GM19395 (cell line): ENCODE results near the gene PTH1R.

Experiments
- ATAC-seq: cut with Tn5 transposase; IDR thresholded peaks from one replicate; pipeline ENCODE4 v1.9.1; 2021; ENCODE audit warnings: mild to moderate bottlenecking, moderate library complexity; ENCODE audit not compliant: unreplicated experiment

Gene PTH1R

GRCh38 chr3:46849686-46850467 lies 27.6 kb upstream of the PTH1R start:
- ATAC-seq: no peak

DNA sequence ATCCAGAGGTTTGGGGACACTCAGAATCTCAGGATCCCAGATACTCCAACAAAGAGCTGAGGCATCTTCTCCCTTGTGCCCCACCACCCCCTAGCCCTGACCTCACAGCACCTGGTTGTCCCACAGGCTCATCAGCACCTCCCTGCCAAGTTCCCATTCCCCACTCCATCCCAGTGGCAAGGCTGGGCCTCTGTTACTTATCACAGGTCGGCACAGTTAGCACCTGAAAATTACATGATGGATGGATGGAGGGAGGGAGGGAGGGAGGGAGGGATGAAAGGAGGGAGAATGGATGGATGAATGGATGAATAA lies 27.1 kb upstream of the PTH1R start:
- no peak for ATAC-seq

GRCh38 chr3:46851364-46852333 lies 25.9 kb upstream of the PTH1R start:
- no peak for ATAC-seq

- ATAC-seq: no peak
Measured at GRCh38 chr3:46852334-46852720, 25.2 kb upstream of the PTH1R start.

- ATAC-seq: no peak
Measured at GRCh38 chr3:46852839-46853355, 24.6 kb upstream of the PTH1R start.

DNA sequence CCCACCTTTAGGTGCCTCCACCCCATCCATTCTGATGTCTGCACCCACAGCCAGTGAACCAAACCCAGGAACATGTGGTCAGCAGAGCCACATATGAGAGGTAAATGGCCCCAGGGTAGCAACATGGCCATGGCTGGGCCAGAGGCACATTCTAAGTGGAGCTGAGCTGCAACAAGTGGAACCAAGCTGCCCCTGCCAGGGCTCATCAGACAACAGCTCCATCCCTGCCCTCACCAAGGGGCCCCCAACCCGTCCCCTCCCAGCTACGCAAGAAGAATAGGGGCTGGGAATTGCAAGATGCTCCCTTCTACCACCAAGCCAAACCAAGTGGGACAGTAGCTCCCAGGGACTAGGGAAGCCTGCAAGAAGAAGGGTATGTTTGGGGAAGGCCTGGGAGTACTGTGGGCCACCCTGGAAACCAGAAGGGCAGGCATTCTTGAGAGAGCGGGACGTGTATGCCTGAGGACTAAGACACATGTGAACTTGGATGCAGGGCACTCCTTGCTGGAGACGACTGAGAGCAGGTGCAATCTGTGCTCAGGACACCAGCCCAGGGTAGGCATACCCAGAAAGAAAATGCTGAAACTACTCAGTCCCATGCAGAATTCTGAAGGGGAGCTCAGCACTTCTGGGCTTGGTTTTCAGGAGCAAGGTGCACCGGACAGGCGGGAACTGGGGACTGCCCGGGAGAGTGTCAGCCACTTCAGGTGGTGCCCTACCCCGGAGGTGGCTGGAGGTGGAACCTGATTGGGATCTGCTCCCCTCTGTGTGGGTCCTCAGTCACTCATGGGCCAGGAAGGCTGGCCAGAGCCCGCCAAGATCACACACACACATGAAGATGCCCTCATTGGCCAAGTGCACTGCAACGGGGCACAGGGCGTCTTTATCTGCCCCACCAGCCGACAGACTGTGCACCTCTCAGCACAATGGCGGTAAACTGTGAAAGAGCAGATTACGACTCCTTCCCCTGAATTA lies 23.8 kb upstream of the PTH1R start:
- no peak for ATAC-seq

GRCh38 chr3:46854555-46854991 lies 22.9 kb upstream of the PTH1R start:
- no peak for ATAC-seq

DNA sequence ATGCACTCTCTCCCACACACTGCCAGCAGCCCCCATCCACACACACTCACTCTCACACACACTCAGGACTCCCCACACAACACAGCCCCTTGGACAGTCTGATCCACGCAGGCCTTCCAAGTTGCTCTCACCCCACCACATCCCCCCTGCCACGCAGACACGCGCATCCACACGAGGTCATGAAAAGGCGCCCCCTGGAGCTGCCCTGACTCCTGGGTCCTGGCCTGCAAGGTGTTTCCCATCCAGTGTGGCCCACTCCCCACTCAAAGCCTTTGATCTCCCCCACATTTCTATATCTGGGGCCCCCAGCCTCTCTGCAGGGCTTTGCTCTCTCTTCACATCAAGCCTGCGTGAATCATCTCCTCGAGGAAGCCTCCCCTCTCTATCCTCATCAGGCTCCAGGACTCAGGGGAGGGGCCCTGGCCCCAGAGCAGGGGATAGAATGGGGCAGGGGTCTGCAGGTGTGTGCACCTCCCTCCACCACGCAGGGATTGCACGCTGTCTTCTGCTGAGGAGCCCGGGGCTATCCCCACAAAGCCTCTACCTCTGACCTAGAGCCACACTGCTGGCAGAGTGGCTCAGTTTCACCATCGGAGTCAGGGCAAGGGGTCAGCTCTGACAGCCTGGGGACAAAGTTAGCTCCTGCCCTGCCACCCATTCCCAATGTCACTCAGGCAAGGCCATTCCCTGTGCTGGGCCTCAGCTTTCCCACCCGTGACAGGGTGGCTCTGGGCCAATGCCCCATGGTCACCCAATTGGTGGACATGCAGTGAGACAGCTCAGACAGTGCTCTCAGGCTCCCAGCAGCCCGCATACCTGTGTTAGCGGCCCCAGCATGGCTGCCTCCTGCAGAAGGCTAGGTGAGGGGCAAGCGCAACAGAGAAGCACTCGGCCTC lies 20.7 kb upstream of the PTH1R start:
- ATAC-seq: no peak

DNA sequence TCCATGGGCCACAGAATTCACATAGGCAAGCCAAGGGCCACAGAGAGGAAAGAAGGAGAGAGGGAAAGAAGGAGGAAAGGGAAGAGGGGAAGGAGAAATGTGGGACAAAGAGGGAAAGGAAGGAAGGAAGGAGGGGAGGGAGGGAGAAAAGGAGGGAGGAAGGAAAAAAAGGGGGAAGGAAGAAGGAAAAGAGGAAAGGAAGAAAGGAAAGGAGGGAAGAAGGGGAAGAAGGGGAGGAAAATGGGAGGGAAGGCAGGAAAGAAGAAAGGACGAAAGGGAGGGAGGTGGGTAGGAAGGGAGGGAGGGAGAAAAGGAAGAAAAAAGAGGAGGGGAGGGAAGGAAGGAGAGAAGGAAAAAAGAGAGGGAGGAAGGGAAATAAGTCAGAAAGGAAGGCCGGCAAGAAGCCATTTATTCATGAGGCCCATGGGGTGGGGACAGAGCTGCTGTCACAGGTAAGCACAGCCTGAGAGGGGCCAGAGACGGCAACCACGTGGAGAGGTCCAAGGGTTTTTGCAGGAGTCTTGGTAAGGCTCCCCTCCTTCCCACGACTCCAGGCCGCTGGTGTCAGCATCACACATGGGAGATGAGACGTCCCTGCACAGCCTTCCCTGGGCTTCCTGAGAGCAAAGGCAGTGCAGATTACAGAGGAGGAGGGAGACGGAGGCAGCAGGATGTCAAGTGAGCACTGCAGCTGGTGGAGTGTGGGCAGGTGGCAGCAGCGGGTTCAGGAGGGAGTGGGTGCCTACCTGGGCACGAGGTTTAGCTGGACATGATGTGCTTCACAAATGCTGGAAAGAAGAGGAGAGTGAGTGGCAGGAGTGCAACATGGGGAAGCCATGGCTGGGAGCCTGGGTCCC lies 19.8 kb upstream of the PTH1R start:
- no peak for ATAC-seq

DNA sequence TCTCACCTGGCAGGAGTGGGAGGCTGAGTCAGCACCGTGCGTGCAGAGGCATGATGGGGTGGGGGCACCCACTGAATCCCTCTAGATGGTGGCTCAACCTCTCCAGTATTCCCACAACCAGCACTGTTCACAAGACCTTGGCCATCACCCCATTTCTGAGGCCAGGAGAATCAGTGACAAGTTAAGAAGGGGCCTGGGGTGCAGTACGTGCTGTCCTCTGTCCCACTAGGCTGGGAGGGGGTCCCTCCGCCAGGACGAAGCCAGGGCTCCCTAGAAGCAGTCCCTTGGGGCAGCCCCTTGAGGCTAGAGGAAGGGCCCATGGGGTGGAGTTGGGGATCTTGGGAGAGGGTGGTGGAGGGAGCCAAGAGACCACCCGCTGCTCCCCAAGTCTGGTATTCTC lies 19.1 kb upstream of the PTH1R start:
- no peak for ATAC-seq

GRCh38 chr3:46859001-46859710 lies 18.4 kb upstream of the PTH1R start:
- ATAC-seq: no peak

DNA sequence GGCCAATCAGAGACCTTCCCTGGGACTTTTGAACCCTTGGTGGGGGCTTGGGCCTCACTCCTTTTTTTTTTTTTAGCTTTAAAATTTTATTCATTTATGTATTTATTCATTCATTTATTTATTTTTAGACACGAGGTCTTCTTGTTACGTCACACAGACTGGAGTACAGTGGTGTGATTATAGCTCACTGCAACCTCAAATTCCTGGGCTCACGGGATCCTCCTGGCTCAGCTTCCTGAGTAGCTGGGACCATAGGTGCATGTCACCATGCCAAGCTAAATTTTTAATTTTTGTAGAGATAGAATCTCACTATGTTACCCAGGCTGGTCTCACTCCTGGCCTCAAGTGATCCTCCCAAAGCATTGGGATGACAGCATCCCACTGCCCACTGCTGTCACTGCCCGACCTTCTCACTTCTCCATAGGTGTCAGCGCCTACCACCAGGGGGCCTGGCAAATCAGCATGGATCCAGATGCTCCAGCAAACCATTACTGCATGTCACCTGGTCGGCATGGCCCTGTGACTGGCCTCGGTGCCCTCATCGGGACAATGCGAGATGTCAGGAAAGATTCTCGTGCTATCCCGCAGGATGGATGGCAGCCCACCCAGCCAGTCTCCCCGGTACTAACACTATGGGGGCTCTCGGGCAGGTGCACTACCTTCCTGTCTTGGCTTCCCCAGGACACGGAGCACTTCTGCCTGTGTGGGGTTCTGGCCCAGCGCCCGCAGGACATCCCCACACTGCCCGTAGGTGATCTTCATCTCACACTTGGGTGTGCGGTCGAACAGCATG lies 17.3 kb upstream of the PTH1R start:
- ATAC-seq: no peak

DNA sequence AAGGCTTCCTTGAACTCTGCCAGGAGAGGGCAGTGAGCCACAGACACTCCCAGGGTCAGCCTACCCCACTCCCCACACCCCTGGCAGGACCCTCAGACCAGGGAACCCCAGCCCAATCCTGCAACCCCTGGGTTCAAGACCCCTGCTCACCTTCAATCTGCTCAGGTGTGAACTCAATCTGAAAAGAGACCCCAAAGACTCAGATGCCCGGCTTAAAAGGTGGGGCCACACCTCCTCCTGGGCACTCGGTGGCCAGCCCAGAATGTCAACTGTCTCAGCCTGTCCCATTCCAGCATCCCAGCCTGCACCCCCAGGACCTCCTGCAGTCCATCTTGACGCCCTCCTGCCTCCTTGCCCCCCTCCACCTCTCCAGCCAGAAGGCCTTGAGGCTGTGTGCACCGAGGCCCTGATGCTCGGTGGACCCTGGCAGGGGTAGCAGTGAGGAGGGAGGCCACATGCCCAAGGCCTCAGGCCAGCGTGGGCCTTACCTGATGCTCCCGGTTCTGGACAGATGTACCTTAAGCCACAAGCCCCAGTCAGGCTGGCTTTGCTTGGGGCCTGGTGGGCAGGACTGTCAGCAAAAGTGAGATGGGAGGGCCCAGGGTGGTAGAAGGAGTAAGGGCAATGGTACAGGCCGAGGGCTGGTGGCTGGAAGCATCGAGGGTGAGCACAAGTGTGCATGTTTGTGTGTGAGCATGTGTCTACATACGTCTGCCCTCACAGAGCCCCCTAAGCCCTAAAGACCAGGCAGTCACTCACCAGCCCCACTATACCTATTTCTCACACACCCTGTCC lies 16.5 kb upstream of the PTH1R start:
- ATAC-seq: no peak

GRCh38 chr3:46861605-46862368 lies 15.7 kb upstream of the PTH1R start:
- no peak for ATAC-seq

- no peak for ATAC-seq
Measured at GRCh38 chr3:46862369-46863025, 15.0 kb upstream of the PTH1R start.
